H1 (cell line): Measurements from ENCODE around the gene ATXN7. TPM values are rescaled to one million over a fixed set of nuclear protein-coding genes. Genes with fewer than 3 reads are reported as not detected.

Experiments used
- BRCA1 ChIP-seq: IDR thresholded peaks from 2 replicates; pipeline ENCODE4 v1.6.1; 2012; ENCODE audit warnings: low read depth, low read length, improper control_type of control experiment
- KDM1A ChIP-seq: fragments of 200-600, 300-600 bp; sonication (generic); IDR thresholded peaks from 2 replicates; pipeline ENCODE4 v1.7.1; 2016; ENCODE audit warnings: mild to moderate bottlenecking, low read length, borderline replicate concordance
- RNF2 ChIP-seq: fragments of 200-900, 300-1000 bp; sonication (generic); IDR thresholded peaks from 2 replicates; pipeline ENCODE4 v1.7.1; 2016; ENCODE audit warnings: borderline replicate concordance, low read depth, mild to moderate bottlenecking, antibody characterized with exemption, low read length; ENCODE audit not compliant: poor library complexity, severe bottlenecking; ENCODE audit errors: missing control alignments
- SP1 ChIP-seq: IDR thresholded peaks from 2 replicates; pipeline ENCODE4 v1.6.1; 2011; ENCODE audit warnings: low read depth, low read length
- SP4 ChIP-seq: IDR thresholded peaks from 2 replicates; pipeline ENCODE4 v1.6.1; 2012; ENCODE audit warnings: low read length, inconsistent platforms
- TCF12 ChIP-seq: IDR thresholded peaks from 2 replicates; pipeline ENCODE4 v1.6.1; 2011; ENCODE audit warnings: low read depth, mild to moderate bottlenecking, low read length
- YY1 ChIP-seq: IDR thresholded peaks from 2 replicates; pipeline ENCODE4 v1.6.1; 2011; ENCODE audit warnings: low read depth, mild to moderate bottlenecking, low read length
- polyA plus RNA-seq, 7 experiments: library from polyadenylated mRNA; depleted of rRNA in 3 of 7; stranded (reverse) in 5 of 7; unstranded in 2 of 7; fragments of >200 nt in 5 of 7; fragments of 200-250 nt in 2 of 7; gene quantifications; 1 replicate in 5 of 7; 2 replicates in 1 of 7; 4 replicates in 1 of 7; pipeline versions ENCODE4 v1.2.1 to v1.2.3, GENCODE V29; 2011 to 2013; ENCODE audit warnings: missing spikeins in 2 of 7, mixed read lengths in 2 of 7
- total RNA-seq: library from RNA; stranded (reverse); fragmentation: NEBNext Ultra II Directional; extraction: Animal tissue kit (Norgen Biotek cat#: 25700); gene quantifications from 2 replicates; pipeline ENCODE4 v1.2.1, GENCODE V29; 2021

Gene ATXN7
- total and polyA plus RNA-seq, 2 of the 8 experiments (the other 6 are each of a cell fraction or from before 2014, with no cell fraction given), result 15.5 to 16.8 TPM

GRCh38 chr3:63860776-63861175 is 2.9 kb upstream of the ATXN7 start (continued):
- TF ChIP-seq RNF2 (no peak), SP1 (no peak), KDM1A (no peak), TCF12 (no peak), SP4 (no peak), YY1 (no peak), BRCA1 (no peak)
